HL-60/S4 (cell line): ENCODE data around the gene MEG3.
"Not testable (repeated sequence)": the region's sequence is repeated elsewhere in the genome, so short reads cannot be mapped to it uniquely, and the experiment has no call there.

Experiments used
- in situ Hi-C: fragments of 300-500 bp; cut with MboI; formaldehyde crosslinking; loops from 2 replicates; pipeline ENCODE4 v1.14.3; 2022; ENCODE audit warnings: low sequenced_read_pairs

MEG3 gene

DNA sequence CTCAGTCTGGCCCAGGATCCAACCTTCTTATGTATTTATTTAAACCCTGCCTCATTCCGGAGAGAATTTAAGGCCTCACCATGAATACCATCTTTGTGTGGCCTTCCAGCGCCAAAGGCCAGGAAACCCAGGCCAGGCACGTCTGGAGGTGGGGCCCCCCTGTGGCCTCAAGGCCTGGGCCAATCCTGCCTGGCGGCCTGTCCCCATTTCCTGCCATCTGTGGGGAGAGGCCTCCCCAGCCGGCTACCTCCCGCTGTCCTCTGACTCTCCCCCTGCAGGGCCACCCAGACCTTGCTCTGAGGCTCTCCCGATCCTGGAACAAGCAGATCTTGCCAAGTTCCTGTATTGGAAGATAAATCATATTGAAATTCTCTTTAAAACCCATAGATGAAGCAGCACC, 37.4 kb upstream of the MEG3 start:
- in situ Hi-C loops, result no loop called here

DNA sequence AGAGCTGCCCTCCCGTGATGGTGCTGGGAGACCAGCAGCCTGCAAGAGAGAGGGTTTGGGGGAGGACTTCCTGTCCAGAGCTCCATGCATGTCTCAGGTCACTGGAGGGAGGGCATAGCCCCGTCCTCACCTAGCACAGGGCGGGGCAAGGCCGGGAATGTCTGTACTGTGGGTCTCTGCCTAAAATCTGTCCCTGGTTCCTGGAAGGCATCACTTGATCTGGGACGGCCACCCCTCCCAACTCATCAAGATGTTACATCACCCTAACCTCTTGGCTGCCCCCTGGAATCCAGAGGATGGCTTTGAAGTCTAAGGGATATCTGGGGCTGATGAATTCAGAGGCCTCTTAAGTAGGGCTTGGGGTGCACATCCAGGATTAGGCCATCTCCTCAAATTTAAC, 37.0 kb upstream of the MEG3 start:
- in situ Hi-C loops, result no loop called here

DNA sequence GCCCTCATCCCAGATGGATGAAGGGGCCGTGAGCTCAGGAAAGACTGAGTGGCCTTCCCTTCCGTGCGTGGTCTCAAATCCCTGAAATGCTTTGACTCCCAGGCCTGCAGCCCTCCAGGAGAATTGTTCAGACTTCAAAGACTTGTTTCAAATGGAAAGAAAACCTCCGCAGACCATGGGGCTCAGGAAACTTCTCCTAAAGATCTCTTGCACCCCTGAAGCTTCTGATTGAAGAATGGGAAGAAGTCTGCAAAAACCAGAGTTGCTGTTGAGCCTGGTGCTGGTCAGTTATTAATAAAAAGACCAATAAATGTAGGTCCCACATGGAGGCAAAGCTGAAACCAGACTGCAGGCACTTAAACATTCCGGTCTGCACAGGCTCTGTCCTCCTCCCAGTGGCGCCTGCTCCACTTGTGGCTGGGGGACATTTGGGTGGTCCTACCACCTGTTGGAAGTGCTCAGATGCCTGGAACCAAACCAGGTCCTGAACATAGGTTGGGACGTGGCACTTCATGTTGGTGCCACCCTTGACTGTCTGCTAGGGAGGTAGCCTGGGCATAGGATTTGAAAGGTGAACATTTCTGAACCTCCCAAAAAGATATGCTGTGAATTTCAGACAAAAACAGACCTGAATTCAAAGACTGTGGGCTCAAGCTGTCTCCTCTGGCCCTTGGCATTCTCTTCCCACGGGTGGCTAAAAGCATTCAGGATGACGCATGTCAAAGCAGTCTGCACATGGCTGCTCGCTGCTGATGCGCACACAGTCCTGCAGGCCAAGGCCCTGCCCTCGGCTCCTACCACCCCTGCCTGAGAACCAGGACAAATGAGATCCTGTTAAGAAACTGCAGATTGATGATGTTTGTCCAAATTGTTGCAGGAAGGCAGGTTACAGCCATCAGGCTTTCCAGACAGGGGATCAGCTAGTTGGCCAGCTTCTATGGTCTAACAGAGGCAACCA, 36.2 kb upstream of the MEG3 start:
- in situ Hi-C loops, result no loop called here

DNA sequence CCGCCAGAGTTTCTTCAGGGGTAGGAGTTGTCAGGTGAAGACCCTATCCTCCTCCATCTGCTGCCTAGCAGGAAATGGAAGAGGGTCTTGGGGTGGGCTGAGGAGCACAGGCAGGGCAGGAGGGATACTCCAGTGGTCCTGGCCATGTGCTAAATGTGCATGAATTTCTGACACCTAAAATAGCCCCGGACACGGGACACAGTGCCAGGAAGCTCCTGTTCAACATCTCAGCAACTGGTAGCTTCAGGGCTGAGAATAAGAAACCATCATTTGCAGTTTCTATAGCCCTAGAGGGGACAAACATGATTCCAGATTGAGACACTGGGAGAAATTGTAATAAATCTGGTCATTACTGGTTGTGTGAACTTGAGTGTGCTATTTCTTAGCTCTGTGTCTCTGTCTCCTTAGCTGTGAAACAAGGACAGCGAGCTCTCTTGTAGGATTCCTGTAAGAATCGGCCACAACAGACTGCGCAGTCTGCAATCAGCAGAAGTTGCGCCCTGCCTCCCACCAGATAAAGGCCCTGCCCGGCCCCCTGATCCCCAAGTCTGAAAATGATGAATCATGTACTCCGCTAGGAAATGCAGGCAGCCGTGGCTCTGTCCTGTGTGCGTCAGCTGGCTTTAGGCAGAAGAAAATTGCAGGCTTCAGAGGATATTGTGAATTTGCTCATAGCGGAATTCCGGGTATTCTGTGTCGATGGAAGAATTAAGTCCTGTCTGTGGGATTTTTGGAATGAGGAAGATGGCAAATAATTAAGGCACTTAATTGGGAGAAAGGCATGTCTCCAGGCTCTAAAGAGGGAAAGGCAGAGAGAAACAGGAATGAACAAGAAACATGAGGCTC, 35.2 kb upstream of the MEG3 start:
- in situ Hi-C loops, result no loop called here

DNA sequence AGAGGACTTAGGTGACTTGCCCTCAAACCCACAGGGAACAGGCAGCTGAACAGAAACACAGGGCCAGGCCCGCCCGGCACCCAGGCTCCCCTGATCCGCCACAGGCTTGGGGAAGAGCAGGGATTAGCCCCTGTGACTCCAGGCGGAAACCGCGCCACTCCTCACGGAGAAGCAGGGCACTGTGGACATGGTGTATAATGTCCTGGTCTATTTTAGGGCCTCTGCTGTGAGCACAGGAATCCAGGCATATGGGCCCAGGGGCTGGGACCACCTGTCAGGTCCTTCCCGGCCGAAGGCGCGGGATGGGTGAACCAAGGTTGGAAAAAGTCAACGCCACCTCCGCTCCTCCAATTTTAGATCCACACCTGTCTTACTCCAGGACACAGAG, 34.6 kb upstream of the MEG3 start:
- in situ Hi-C loops, result no loop called here

DNA sequence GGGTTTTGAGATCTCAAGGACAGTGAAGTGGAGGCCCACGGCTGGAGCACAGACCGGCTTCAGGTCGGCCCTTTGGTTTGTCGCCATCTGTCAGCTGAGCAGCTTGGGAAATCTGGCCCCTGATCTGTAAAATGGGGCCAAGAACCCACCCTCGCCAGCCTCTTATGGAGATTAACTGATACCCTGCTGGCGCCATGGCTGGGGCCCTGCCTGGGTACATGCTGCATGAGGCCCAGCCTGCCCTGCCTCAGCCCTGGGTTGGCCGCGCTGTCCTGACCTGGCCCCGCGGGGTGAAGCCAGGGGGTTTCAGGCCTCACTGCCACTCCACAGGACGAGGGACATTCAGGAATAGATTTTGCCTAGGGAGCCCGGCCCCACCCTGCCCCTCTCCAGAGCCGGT, 33.9 kb upstream of the MEG3 start:
- in situ Hi-C loops, result no loop called here

DNA sequence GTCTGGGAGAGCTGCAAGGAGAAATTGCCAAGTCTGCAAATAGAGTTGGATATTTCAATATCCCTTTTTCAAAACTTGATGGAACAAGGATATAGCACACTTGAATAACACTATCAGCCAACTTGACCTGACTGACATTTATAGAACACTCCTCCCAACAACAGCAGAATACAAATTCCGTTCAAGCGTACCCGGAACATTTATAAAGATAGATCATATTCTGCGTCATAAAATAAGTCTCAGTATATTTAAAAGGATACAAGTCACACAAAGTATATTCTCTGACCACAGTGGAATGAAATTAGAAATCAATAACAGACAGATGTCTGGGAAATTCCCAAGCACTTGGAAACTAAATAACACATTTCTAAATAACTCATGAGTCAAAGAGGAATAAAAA, 29.0 kb upstream of the MEG3 start:
- in situ Hi-C loops, result no loop called here

DNA sequence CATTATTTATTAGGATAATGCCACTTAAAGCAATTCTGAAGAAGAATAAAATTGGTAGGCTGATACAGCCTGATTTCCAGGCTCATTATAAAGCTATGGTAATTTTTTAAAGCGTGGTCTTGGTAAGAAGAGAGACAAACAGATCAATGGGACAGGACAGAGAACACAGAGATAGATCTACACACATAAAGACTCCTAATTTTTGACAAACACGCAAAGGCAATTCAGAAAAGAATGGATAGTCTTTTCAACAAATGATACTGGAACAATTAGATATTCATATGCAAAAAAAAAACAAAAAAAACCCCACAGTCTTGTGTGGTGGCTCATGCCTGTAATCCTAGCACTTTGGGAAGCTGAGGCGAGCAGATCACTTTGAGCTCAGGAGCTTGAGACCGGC, 25.9 kb upstream of the MEG3 start:
- in situ Hi-C loops, result no loop called here

DNA sequence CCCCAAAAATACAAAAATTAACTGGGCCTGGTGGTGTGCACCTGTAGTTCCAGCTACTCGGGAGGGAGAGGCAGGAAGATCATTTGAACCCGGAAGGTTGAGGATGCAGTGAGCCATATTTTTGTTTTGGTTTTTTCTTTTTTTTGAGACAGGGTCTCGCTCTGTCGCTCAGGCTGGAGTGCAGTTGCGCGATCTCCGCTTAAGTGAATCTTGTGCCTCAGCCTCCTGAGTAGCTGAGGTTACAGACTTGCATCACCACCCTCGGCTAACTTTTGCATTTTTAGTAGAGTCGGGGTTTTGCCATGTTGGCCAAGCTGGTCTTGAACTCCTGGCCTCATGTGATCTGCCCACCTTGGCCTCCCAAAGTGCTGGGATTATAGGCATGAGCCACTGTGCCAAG, 24.5 kb upstream of the MEG3 start:
- in situ Hi-C loops, result not testable (repeated sequence)

DNA sequence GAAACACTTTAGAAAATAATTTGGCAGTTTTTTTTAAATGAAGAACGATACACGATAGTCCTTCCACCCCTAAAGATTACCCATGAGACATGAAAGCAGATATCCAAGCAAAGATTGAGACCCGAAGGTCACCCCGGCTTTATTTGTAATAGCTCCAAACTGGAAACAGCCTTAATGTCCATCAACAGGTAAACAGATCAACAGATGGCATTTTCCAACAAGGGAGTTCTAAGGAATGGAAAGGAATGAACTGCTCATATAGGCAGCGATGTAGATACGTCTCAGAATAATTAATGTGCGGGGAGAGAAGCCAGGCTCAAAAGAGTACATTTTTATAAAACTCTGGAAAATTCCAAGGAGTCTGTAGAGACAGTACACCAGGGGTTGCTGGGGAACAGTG, 23.7 kb upstream of the MEG3 start:
- in situ Hi-C loops, result no loop called here

DNA sequence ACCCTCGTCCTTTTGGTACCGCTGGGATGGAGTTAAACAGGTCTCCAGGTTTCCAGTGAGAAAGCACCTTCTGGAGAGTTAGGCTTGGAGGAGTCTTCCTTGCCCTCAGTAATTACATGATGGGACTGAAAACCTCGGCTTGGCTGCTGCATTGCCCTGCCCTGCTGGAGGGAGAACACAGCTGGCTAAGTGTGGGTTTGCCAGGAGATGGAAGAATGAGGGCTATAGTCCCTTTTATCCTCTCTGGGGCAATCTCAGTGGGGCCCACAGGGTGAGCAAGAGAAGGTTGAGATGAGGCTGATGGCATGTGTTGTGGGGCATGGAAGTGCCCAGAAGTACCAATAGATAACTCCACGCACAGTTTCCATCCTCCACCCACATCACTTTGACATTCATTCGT, 23.2 kb upstream of the MEG3 start:
- in situ Hi-C loops, result no loop called here

DNA sequence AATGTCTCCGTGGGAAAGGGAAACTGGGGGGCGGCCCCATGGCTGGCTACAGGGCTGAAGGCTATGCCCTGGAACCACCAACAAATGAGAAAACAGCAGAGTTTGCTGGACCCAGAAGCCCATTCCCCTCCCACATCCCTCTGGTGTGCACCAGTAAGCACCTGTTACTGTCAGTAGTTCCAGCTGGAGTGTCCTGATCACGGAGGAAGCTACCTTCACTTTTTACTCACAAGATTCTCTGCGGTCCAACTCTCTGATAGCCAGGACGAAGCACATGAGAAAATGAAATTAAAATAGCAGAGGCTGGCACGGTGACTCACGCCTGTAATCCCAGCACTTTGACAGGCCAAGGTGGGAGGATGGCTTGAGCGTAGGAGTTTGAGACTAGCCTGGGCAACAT, 22.7 kb upstream of the MEG3 start:
- in situ Hi-C loops, result no loop called here

DNA sequence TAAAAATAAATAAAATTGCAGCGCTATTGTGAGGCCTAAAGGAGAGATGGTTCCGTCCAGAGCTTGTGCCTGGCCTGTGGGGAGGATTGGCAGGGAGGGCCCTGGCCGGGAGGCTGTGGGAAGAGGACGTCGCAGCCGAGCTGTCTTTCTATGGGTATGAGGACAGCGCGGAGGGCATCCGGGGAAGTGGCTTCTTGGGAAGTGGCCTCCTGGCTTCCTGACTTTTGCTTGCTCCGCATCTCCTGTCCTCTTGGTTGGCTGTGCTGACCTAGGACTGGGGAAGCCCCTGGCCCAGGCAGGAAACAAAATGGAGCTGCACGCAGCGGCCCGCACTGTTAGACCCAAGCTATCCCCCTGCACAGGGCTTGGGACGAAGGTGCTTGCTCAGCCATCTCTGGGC, 22.2 kb upstream of the MEG3 start:
- in situ Hi-C loops, result no loop called here

DNA sequence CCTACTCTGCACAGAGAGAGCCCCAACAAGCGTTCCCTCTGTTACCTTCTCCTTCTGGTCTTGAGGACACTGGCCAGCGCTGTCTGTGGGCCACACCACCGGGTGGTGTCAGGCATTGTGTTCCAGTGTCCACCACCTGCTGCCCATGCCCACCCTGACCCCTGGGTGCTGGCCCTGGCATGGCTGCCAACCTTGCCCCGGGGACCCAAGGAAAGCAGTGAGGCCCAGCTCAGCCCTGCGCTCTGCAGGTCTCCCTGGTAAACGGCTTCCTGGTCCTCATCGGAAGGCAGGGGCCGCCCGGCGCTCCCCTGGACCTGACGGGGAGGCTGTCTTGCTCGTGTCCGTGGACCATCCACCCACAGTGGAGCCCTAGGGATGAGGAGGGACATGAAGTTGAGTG, 21.8 kb upstream of the MEG3 start:
- in situ Hi-C loops, result no loop called here

DNA sequence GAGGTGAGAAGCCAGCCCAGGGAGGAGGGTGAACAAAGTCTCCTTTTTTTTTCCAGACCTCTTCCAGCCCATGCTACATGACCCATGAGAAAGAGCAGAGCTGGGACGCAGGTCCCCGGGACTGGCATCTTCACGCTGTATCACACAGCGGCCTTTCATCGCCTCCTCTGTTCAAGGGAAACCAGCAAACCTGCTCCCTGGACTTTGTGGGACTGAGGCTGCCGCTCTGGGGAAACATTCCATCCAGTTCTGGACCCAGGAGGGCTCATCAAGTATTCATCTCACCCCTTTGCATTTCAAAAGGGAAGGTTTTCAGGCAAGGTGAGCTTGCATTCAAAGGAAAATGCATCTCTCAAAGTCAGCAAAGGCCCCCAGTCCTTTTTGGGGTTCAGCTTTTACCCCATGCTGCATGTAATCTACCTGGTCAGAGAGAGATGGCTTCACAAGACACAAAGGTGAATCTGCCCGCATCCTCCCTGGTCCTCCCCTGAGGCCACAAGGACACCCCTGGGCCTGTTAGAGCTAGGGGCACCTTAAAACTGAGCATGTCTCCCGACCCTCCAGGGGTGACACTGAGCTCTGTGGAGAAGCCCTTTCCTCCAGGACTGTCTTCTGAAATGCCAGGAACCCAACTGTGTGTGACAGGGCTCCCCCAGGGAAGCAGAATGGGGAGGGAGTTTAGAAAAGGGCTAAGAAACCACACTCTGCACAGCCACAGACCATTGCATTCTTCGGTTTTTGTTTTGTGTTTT, 21.2 kb upstream of the MEG3 start:
- in situ Hi-C loops, result no loop called here

DNA sequence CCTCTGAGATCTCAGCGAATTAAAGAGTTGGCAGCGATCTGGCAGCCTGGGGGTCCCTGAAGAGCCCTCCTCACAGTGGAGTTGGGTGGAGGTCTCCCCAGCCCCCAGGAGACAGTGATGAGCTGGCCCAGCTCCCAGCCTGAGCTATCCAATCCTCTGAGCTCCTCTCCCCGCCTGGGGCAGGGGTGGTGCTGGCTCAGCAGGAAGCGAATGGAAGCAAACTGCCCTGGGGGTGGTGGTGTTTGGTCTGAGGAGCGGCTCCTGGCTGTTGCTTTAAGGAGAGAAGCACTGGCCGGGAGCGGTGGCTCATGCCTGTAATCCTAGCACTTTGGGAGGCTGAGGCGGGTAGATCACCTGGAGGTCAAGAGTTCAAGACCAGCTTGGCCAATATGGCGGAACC, 19.5 kb upstream of the MEG3 start:
- in situ Hi-C loops, result no loop called here

DNA sequence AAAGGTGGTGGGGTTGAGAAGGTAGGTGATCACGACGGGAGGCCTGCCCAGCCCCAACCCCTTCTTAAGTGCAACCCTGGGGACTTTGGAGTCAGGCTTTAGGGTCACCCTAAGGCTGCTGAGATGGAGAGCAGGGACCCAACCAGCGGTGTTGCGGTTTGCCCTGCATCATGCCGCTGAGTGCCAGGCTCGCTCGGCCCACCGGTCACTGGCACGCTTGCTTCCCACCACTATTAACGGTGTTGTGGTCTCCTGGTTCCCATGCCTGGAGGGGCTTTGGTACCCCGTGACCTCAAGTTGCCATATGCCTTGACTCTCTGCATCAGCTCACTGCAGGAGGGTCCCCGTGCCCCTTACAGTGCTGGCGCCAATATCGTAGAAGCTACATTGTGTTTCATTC, 18.4 kb upstream of the MEG3 start:
- in situ Hi-C loops, result no loop called here

DNA sequence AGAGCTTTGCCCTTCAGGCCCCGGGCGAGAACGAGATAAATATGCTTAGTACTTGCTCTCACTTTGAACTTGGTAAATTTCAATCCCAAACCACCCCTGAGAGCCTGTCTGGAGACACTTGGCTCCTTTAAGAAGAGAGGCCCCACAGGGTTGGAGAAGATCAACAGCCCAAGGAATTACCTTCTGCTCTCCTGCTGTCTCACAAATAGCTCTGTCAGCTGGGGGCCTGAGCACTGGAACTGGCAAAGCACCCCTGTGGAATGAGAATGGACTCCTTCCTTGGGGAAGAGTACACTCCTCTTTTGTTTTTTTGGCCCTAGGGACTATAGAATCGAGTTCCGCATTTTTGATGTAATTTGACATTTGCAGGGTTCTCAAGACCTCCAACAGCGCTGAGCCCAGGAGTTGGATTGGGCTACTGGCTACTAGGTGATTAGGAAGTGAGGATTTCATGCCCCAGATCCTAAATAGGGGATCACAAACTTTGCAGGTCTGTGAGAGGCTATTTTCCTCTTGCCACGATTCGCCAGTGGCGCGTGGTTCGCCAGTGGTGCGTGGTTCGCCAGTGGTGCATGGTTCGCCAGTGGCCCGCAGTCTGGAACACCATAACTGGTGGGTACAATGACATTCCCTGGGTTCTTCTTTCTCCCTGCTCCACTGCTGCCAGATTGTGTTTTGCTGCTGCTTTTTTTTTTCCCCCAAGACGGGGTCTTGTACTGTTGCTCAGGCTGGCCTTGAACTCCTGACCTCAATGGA, 17.8 kb upstream of the MEG3 start:
- in situ Hi-C loops, result no loop called here

DNA sequence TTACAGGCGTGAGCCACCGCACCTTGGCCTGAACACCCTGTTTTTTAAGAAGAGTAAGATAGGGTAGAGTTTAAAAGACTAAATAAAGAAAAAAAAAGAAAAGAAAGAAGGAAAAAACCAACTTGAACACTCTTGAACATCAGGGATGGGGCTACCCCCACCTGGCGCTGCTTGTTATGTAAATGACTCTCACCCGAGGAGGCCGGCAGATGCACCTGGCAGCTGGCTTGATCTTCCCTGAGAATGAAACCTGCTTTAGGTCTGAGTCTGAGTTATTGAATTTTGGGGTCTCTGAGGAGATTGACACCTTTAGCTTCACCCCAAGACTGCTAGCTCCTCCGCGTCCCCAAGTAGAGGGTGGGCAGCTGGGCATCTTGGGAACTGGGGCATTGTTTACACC, 15.5 kb upstream of the MEG3 start:
- in situ Hi-C loops, result no loop called here

DNA sequence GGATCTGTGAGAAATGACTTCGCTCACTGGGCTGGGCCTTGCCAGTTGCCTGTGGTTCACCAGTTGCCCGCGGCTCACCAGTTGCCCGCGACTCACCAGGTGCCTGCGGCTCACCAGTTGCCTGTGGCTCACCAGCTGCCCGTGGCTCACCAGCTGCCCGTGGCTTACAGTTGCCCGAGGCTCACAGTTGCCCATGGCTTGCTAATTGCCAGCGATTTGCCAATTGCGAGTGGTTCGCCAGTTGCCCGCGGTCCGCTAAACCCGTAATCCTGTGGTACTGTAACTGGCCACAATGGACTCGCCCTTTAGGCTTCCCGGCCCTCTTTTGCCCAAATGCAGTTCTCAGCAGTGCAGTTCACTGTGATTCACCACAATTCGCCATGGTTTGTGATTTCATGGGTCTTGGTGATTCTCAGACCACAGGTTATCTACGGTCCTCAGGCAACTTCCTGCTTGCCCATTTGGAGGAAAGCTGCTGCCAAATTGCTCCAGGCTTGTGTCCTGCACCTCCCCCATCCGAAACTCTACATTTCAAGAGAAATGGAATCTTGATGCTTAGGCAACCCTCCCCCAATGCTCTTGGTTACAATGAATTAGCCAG, 15.0 kb upstream of the MEG3 start:
- in situ Hi-C loops, result no loop called here
